HEK293T (cell line): ENCODE results near the gene KCNQ2.

ENCODE experiments used
- ARNT ChIP-seq: fragments of 450-650 bp; IDR thresholded peaks from 2 replicates; pipeline ENCODE4 v1.6.1; 2017; ENCODE audit warnings: mild to moderate bottlenecking
- BHLHE40 ChIP-seq: fragments of 450-650 bp; IDR thresholded peaks from 2 replicates; pipeline ENCODE4 v1.6.1; 2016; ENCODE audit warnings: mild to moderate bottlenecking, moderate library complexity, borderline replicate concordance
- CTBP1 ChIP-seq: fragments of 450-650 bp; IDR thresholded peaks from 2 replicates; pipeline ENCODE4 v1.6.1; 2016; ENCODE audit warnings: borderline replicate concordance
- ELF4 ChIP-seq: fragments of 450-650 bp; IDR thresholded peaks from 2 replicates; pipeline ENCODE4 v1.6.1; 2017; ENCODE audit warnings: antibody characterized with exemption
- FOXM1 ChIP-seq: fragments of 450-650 bp; IDR thresholded peaks from 2 replicates; pipeline ENCODE4 v1.6.1; 2017; ENCODE audit warnings: mild to moderate bottlenecking, borderline replicate concordance

- no peak for TF ChIP-seq CTBP1
- no peak for TF ChIP-seq ELF4
- no peak for TF ChIP-seq BHLHE40
- TF ChIP-seq FOXM1 = peak; percentile 37; the same call in 1 of the 2 replicates
- no peak for TF ChIP-seq ARNT
Measured at GRCh38 chr20:63471981-63472831, at the start of gene KCNQ2.
